HCT116 (cell line): ENCODE measurements around the gene CLN5.

ENCODE experiments used
- CTCF ChIP-seq, 3 experiments: fragments of 200-600 bp in 1 of 3; sonication (generic) in 1 of 3; IDR thresholded peaks in 2 of 3; conservative IDR thresholded peaks in 1 of 3; 2 replicates each; pipeline ENCODE4 v1.5.1; 2012 to 2017; ENCODE audit warnings: low read depth in 2 of 3, low read length in 2 of 3, antibody characterized with exemption in 1 of 3, borderline replicate concordance in 1 of 3, control low read depth in 1 of 3, mild to moderate bottlenecking in 1 of 3, mixed read lengths in 1 of 3, mixed run types in 1 of 3, moderate library complexity in 1 of 3; ENCODE audit not compliant: insufficient read depth in 1 of 3
- EZH2phosphoT487 ChIP-seq: fragments of 200-600 bp; IDR thresholded peaks from 2 replicates; pipeline ENCODE4 v1.6.1; 2018; ENCODE audit warnings: antibody characterized with exemption, borderline replicate concordance
- JUND ChIP-seq: IDR thresholded peaks from 2 replicates; pipeline ENCODE4 v1.6.1; 2012
- POLR2A ChIP-seq: IDR thresholded peaks from 2 replicates; pipeline ENCODE4 v1.7.0; 2011; ENCODE audit warnings: borderline replicate concordance; ENCODE audit not compliant: insufficient read depth, insufficient read length; ENCODE audit errors: extremely low read depth
- POLR2AphosphoS5 ChIP-seq: IDR thresholded peaks from 2 replicates; pipeline ENCODE4 v1.6.1; 2011; ENCODE audit warnings: mild to moderate bottlenecking, low read depth, low read length, moderate library complexity
- REST ChIP-seq: IDR thresholded peaks from 2 replicates; pipeline ENCODE4 v1.6.1; 2012; ENCODE audit warnings: low read depth
- SIN3A ChIP-seq: IDR thresholded peaks from 2 replicates; pipeline ENCODE4 v1.6.1; 2012; ENCODE audit warnings: low read depth
- SP1 ChIP-seq: IDR thresholded peaks from 2 replicates; pipeline ENCODE4 v1.6.1; 2012; ENCODE audit warnings: low read depth
- TCF7L2 ChIP-seq: IDR thresholded peaks from 2 replicates; pipeline ENCODE4 v1.7.0; 2011; ENCODE audit warnings: borderline replicate concordance, inconsistent platforms; ENCODE audit not compliant: insufficient read depth, insufficient read length; ENCODE audit errors: extremely low read depth
- YY1 ChIP-seq: IDR thresholded peaks from 2 replicates; pipeline ENCODE4 v1.6.1; 2011; ENCODE audit warnings: low read length, low read depth, moderate library complexity, mild to moderate bottlenecking; ENCODE audit not compliant: insufficient replicate concordance; ENCODE audit errors: extremely low read depth
- ZFX ChIP-seq: fragments of 450-650 bp; IDR thresholded peaks from 2 replicates; pipeline ENCODE4 v1.6.1; 2017
- ZNF274 ChIP-seq: fragments of 200-500 bp; sonication (Bioruptor generic); IDR thresholded peaks from 2 replicates; pipeline ENCODE4 v1.6.1; 2014; ENCODE audit warnings: mild to moderate bottlenecking, low read depth, low read length, inconsistent platforms

GRCh38 chr13:76974618-76974975 lies 17.3 kb upstream of the CLN5 start:
- TF ChIP-seq SIN3A (no peak), CTCF (IDR thresholded peaks at IDR 0.05 in 2 of 3, conservative IDR thresholded peaks at IDR 0.05 in 1 of 3; ENCODE audit: borderline replicate concordance in 1 of 3, insufficient read depth in 1 of 3, low read depth in 2 of 3, low read length in 2 of 3) (no peak), JUND (no peak), REST (no peak), YY1 (no peak), ZFX (no peak), TCF7L2 (no peak), EZH2phosphoT487 (no peak), ZNF274 (no peak), POLR2AphosphoS5 (no peak), SP1 (no peak), POLR2A (no peak)
